Right lobe of liver (tissue), 4 donors: Measurements from ENCODE around the gene ORAI1.

Experiments used
- CTCF ChIP-seq, 4 donors: fragments of 200-600 bp in 3 of 4; fragments of 450-650 bp in 1 of 4; IDR thresholded peaks; one replicate each; pipeline versions ENCODE4 v1.5.1 to v1.8.0; 2016 to 2022; ENCODE audit warnings: antibody characterized with exemption in 4 of 4, mild to moderate bottlenecking in 2 of 4
- POLR2A ChIP-seq: fragments of 450-650 bp; IDR thresholded peaks from one replicate; pipeline ENCODE4 v1.6.1; 2017; ENCODE audit warnings: antibody characterized with exemption, mild to moderate bottlenecking
- donor health status: DM: no; HTN: no; CAD: no.
- donor health status: DM: no; HTN: no; CAD: no.
- donor health status: DM: no; HTN: yes; CAD: no.

- TF ChIP-seq CTCF (IDR thresholded peaks at IDR 0.05) = no peak
- no peak for TF ChIP-seq POLR2A
Observed at GRCh38 chr12:121641343-121641630, 15.0 kb downstream of the ORAI1 start.
